Fibroblast of skin of left quadriceps (primary cell): ENCODE data around the gene ECM1.

Experiments
- DNase-seq, 2 experiments: peaks; one replicate each; pipeline ENCODE4 v3.0.0-alpha.2; 2013; ENCODE audit warnings: low read depth in 2 of 2

Gene ECM1

GRCh38 chr1:150512846-150513245 is 4.9 kb downstream of the ECM1 start:
- no peak for DNase-seq

DNA sequence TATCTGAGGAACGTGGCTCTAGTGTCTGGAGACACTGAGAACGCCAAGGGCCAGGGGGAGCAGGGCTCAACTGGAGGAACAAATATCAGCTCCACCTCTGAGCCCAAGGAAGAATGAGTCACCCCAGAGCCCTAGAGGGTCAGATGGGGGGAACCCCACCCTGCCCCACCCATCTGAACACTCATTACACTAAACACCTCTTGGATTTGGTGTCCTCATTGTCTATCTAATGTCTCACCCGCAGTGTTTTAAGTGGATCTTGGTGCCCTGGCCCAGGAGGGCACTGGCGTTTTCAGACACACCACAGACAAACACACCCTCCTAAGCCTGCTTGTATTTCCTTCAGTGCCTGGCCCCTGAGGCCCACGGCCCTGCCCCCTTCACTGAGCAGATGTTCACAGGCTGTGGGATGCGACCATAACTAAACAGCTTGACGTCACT is 5.5 kb downstream of the ECM1 start:
- DNase-seq = no peak

- no peak for DNase-seq
Measured at GRCh38 chr1:150514260-150514659, 6.4 kb downstream of the ECM1 start.

- DNase-seq = no peak
Measured at GRCh38 chr1:150514913-150515327, 7.0 kb downstream of the ECM1 start.

- DNase-seq = peak; percentile 90 to 91
Measured at GRCh38 chr1:150515328-150516049, 7.6 kb downstream of the ECM1 start, which contains the start of gene FALEC. TSS of gene FALEC (plus strand) at chr1:150515752.

- DNase-seq = no peak
Measured at GRCh38 chr1:150516050-150516591, 8.2 kb downstream of the ECM1 start.

- no peak for DNase-seq
Measured at GRCh38 chr1:150516616-150517015, 8.7 kb downstream of the ECM1 start.

DNA sequence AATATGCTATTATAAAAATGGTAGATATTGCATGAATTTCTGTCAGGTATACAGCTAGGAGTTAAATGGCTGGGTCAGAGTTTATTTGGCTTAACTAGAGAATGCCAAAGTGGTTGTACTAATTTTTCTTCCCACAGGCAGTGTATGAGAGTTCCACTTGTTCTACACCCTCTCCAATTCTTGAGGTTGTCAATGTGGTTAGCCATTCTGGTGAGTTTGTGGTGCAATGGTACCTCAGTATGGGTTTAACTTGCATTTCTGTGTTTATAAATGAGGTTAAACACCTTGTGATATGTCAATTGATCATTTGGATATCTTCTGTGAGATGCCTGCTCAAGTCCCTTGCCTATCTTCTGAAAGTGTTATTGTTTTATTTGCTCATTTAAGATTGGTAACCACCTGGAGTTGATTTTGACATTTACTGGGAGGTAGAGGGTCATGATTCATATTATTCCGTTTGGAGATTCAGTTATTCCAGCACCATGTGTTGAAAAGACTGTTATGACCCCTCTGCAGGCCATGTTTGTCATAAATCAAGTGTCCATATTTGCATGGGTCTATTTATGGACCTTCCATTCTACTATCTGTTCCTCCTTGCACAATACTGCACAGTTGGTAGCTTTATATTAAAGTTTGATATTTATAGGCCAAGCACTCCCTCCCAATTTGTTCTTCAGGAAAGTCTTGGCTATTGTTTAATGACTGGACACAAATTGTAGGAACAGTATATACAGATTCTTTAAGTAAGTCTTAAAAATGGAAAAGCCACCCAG is 13.5 kb downstream of the ECM1 start:
- DNase-seq = no peak

DNA sequence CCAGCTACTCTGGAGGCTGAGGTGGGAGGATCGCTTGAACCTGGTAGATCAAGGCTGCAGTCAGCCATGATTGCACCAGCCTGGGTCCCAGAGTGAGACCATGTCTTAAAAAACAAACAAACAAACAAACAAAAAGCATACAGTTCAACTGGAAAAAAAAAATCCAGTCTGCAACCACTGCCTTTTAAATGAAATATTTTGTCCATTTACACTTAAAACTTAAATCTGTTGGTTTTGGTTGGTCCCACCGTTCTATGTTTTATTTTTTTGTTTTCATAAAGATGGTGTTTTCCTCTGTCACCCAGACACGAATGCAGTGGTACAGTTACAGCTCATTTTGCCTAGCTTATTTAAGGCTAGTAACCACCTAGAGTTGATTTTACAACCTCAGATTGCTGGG is 17.4 kb downstream of the ECM1 start:
- DNase-seq = no peak

- no peak for DNase-seq
Measured at GRCh38 chr1:150528196-150528595, 20.3 kb downstream of the ECM1 start.

DNA sequence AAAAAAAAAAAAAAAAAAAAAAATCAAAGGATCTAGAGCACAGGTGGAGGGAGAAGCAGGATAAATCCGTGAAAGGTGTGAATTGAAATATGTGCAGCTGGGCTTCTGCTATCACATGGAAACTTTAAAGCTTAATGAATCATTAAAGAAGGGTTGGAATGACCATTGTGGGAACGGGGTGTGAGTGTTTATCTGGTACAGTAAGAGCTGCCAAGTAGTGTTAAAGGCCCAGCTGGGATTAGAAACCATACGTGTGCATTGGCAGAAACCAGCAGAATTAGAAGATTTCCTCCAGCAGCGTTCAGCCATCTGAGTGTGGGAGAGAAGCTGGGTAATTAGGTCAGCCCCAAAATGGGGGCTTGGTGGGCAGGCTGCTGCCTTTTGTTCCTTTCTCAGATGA is 21.1 kb downstream of the ECM1 start:
- peak in 1 of 2 experiments; percentile 34 for DNase-seq

- DNase-seq = no peak
Measured at GRCh38 chr1:150530491-150531159, 22.7 kb downstream of the ECM1 start.

DNA sequence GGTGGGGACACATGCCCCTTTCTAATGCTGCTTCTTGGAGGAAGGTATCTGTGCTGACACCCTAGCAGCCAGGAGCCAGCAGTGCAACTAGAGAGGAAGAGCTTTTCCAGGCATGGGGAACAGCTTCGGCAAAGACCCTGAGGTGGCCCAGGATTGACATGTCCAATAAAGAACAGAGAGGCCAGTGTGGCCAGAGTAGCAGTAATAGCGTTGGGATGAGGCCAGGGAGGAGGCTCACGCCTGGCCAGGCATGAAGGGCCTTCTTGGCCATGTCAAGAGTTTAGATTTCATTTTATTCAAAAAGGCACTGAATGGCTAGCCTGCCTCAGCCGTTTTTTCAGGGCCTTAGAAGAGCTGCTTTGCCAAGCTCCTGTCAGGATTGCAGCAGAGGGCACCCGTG is 25.0 kb downstream of the ECM1 start:
- no peak for DNase-seq

- no peak for DNase-seq
Measured at GRCh38 chr1:150534002-150534401, 26.1 kb downstream of the ECM1 start.

GRCh38 chr1:150535511-150536287 is 27.8 kb downstream of the ECM1 start:
- DNase-seq = no peak

DNA sequence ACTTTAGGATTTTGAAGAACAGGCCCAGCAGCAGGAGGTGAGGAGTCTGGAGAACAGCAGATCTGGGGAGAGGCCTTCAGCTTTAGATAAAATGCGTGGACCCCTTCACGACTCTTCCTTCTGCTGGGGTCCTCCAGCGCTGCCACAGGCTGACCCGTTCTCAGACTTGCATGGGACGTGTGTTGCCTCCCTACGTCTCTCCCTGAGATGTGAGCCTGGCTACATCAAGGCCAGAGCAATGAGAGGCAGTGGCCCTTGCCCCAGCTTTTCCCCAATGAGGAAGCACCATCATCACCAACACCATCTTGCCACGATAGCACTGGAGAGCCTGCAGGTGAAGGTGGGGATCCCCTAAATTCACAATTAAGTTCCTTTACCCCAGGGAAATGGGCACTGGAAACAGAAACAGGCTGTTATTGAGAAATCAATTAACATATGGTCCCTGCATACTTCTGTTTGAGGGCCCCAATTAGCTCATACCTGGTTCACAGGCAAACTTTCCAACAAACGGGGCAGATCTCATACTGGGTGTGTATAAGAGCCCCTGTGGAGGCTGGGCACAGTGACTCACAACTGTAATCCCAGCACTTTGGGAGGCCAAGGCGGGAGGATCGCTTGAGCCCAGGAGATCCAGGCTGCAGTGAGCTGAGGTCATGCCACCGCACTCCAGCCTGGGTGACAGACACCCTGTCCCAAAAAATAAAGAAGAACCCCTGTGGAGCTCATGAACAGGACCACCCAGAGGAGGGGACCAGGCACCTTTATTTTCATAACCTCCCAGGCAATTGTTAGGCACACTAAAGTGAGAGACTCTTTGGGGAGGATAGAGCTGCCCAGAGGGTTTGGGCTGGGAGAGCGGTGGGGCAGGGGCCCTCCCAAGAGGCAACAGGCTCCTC is 29.2 kb downstream of the ECM1 start:
- no peak for DNase-seq

DNA sequence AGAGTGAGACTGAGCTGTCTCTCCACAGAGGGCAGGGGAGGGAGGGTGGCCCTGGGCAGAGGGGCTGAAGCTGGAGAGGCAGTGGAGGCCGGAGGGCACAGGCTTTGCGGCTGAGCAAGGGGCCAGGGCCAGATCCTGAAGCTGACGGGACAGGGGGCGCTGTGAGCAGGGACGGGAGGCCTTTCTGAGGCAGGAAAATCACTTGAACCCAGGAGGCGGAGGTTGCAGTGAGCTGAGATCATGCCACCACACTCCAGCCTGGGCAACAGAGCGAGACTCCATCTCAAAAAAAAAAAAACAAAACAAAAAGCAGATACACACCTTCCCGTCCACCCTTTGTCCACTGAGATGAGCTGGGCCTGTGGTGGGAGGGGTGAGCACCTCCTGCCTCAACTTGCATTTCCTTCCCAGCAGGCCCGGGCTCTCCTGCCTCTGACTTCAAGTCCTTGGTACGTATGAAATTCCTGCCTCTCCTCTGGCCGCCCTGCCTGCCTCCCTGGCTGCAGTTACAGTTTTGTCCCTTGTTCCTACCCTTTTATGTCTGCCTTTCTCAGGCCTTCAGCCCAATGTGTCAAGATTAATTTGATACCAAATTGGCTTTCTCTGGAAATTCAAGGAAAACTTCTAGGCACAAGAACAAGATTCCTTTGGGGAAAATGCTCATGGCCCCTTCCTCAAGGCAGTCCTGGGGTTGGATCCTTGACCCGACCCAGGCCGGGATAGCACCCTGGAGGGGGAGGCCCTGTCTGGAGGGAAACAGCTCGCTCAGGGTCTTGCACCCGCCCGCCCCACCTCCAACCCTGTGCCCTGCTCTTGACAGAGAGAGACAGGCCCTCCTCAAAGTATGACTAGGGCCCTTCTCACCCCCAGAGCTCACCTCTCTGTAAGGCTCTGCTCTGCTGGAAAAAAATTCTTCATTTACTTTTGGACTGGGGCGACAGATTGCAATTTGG is 30.1 kb downstream of the ECM1 start:
- DNase-seq = peak; percentile 51 to 52

GRCh38 chr1:150543500-150544143 is 35.7 kb downstream of the ECM1 start:
- no peak for DNase-seq

GRCh38 chr1:150544204-150544603 is 36.3 kb downstream of the ECM1 start:
- no peak for DNase-seq
